ENCODE data around the gene CORO2A.
"Not testable (repeated sequence)": the region's sequence is repeated elsewhere in the genome, so short reads cannot be mapped to it uniquely, and the experiment has no call there.

The CORO2A gene

DNA sequence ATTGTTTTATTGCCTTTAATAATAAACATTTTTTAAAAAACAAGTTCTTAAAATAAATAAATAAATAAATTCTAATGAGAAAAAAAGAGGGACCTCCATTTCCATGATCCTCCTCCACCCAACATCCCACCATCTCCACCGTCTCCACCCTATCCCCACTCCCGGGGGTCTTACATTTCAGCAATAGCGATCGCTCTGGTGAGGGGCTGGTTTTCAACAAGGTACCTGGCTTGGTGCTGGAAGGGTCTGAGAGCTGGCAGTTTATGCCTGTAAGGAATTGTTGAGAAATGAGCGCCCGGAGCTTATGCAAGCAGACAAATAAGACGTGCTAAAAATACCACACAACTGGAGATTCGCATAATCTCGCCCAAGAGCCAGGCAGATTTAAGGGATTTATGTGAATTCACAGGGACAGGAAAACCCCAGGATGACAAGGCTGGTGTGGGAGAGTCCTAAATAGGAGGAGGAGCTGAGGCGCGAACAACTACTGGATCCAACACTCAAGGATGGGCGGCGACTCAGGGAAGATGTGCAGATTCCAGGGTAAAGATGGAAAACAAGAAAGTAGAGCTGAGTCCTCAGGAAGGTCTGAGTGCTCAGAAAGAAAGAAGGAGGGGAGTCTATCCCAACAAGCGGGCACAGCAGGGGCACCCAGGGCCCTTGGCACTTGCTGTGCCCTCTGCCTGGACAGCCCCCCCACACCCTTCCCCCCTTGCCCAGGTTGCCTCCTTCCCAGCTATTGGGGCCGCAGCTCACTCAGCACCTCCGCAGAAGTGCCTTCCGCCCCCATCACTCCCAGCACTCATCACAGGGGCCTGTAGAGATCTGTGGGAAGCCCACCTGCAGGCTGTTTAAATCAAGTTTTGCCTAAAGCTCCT is 100.5 kb downstream of the CORO2A start:
- TF ChIP-seq TAF1 (IDR thresholded peaks at IDR 0.05; ENCODE audit: low read depth, low read length) (no peak), POLR2AphosphoS5 (IDR thresholded peaks at IDR 0.05; ENCODE audit: low read depth, low read length) (no peak), PAX5 (IDR thresholded peaks at IDR 0.05; ENCODE audit: insufficient read depth, low read length, severe bottlenecking) (no peak), POU2F2 (IDR thresholded peaks at IDR 0.05; ENCODE audit: low read depth, low read length) (no peak), POLR2A (IDR thresholded peaks at IDR 0.05; ENCODE audit: low read depth, low read length) (no peak), SPI1 (IDR thresholded peaks at IDR 0.05; ENCODE audit: low read depth, low read length) (no peak)
- no peak for DNase-seq (ENCODE audit: insufficient read length, low spot score)
- no peak for FAIRE-seq

DNA sequence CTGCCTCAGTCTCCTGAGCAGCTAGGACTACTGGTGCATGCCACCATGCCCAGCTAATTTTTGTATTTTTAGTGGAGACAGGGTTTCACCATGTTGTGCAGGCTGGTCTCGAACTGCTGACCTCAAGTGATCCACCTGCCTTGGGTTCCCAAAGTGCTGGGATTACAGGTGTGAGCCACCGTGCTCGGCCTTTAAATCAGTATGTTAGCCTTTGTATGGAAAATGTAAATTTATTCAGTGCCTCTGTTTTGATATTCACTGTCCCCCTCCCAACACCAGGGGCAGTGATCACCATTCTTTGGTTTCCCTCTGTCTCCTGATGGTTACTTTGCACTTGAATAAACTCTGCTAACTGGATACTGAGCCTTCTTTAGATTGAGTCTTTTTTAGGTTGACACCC is 101.8 kb downstream of the CORO2A start:
- not testable (repeated sequence) for DNase-seq (ENCODE audit: insufficient read length, low spot score); FAIRE-seq

DNA sequence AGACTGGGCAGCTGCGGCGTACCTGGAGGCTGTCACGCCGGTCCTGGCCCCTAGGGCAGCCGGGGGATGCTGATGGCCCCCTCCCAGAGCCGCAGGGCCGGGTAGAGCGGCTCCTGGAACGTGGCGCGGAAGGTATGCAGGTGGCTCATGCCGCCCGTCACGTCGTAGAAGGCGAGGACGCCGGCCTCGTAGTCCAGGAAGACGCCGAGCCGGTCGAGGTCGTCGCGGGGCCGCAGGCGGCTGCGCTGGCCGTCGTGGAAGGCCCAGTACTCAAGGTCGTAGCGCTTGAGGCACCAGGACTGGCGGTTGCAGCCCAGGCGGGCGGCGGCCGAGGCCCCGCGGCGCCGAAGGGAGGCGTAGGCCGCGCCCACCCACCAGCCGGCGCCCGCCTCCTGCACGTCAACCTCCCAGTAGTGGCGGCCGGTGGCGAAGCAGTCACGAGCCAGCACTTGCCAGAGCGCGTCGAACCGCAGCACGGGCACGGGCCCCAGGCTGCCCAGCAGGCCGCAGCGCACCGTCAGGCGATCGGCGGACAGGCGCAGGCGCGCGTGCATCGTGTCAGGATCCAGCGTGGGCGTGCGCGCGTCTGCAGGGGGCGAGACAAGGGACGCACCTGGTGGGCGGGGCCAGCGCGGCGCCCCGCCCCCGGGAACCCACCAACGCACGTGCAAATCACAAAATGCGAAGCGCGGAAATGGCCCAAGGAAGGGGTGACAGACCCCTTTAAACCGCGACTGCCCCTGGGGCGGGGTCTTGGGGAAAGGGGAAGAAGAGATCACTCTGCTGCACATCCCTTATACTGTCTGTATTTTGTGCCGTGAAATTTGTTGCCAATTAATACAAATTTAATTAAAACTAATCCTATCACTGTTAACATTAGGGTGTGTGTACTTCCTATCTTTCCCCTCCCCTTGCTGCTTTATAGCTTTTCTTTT is 104.8 kb downstream of the CORO2A start:
- TF ChIP-seq SPI1 (IDR thresholded peaks at IDR 0.05; ENCODE audit: low read depth, low read length), result no peak
- DNase-seq (ENCODE audit: insufficient read length, low spot score), result no peak
- no peak for FAIRE-seq

DNA sequence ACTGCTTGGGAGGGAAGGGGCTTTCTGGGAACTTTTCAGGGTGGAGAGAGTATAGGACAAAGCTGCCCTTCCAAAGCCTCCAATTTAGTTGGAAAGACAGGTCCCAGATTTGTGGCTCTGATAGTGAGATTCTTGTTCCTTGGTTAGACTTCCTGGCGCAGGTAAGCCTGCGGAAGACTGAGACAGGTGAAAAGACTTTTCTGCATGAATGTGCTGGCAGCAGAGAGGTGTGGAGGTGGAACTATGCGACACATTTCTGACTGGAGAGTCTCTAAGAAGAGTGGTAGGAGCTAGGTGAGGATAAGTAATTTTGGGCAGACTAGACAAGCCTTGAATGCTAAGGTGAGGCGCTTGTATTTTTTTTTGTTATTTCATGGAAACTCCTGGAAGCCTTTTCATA is 106.0 kb downstream of the CORO2A start:
- TF ChIP-seq SPI1 (IDR thresholded peaks at IDR 0.05; ENCODE audit: low read depth, low read length), result no peak
- TF ChIP-seq POLR2AphosphoS5 (IDR thresholded peaks at IDR 0.05; ENCODE audit: low read depth, low read length), result no peak
- no peak for TF ChIP-seq POU2F2 (IDR thresholded peaks at IDR 0.05; ENCODE audit: low read depth, low read length)
- FAIRE-seq, result no peak
- no peak for DNase-seq (ENCODE audit: insufficient read length, low spot score)

DNA sequence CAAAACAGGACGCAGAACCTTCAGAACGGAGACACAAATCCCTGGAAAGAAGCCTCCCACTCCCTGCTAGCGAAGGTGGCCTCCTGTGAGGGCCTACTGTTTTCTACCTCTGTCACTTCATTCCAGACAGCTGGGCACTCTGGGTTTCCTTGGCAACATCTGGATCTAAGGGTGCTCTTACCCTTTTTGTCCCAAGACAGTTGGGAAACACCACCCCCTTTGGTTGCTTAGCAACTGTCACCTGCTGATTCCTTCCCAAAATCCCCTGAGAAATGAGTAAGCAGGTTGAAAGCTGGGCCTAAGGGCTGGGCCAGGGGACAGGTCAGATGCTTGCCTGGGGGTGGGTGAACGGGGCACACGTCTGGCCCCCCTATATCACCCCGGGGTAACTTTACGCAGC is 106.5 kb downstream of the CORO2A start:
- no peak for TF ChIP-seq POLR2A (IDR thresholded peaks at IDR 0.05; ENCODE audit: low read depth, low read length)
- no peak for TF ChIP-seq PAX5 (IDR thresholded peaks at IDR 0.05; ENCODE audit: insufficient read depth, low read length, severe bottlenecking)
- no peak for TF ChIP-seq POLR2AphosphoS5 (IDR thresholded peaks at IDR 0.05; ENCODE audit: low read depth, low read length)
- TF ChIP-seq POU2F2 (IDR thresholded peaks at IDR 0.05; ENCODE audit: low read depth, low read length), result no peak
- TF ChIP-seq TAF1 (IDR thresholded peaks at IDR 0.05; ENCODE audit: low read depth, low read length), result no peak
- no peak for TF ChIP-seq SPI1 (IDR thresholded peaks at IDR 0.05; ENCODE audit: low read depth, low read length)
- FAIRE-seq, result no peak
- no peak for DNase-seq (ENCODE audit: insufficient read length, low spot score)

DNA sequence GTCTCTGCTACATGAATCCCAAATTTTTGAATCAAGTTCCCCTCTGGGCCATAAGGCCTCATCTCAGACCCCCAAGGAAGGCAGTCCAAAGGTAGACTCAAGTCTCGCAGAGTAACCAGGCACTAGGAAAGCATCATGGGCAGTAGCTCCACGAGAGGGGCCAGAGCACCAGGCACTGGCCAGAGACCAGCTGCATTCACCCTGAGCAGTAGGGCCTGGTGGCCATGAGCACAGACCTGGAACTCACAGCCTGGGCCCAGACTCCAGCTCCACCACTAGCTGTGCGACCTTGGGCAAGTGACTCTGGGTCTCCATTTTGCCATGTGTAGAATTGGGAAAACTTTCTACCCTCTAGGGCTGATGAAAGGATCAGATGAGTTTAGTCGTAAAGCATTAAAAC is 107.4 kb downstream of the CORO2A start:
- FAIRE-seq (no peak), DNase-seq (ENCODE audit: insufficient read length, low spot score) (no peak)
- no peak for TF ChIP-seq POU2F2 (IDR thresholded peaks at IDR 0.05; ENCODE audit: low read depth, low read length)
- TF ChIP-seq SPI1 (IDR thresholded peaks at IDR 0.05; ENCODE audit: low read depth, low read length), result no peak
- no peak for TF ChIP-seq POLR2A (IDR thresholded peaks at IDR 0.05; ENCODE audit: low read depth, low read length)
- TF ChIP-seq TAF1 (IDR thresholded peaks at IDR 0.05; ENCODE audit: low read depth, low read length), result no peak
- no peak for TF ChIP-seq PAX5 (IDR thresholded peaks at IDR 0.05; ENCODE audit: insufficient read depth, low read length, severe bottlenecking)
- no peak for TF ChIP-seq POLR2AphosphoS5 (IDR thresholded peaks at IDR 0.05; ENCODE audit: low read depth, low read length)

DNA sequence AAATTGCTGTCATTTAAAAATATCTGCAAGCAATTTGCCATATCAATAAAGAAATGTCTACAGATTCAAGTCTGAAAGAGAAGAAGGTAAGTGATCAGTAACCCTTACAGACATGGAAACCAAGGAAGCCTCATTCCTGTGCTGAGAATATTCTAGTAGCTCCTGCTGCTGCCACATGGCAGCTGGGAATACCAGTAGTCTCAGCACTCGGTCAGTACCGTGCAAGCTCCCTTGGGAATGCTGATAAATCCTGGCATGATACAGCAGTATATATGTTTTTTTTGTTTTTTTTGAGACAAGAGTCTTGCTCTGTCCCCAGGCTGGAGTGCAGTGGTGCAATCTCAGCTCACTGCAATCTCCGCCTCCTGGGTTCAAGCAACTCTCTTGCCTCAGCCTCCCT is 108.0 kb downstream of the CORO2A start:
- FAIRE-seq (no peak), DNase-seq (ENCODE audit: insufficient read length, low spot score) (no peak)
- TF ChIP-seq PAX5 (IDR thresholded peaks at IDR 0.05; ENCODE audit: insufficient read depth, low read length, severe bottlenecking), result no peak

DNA sequence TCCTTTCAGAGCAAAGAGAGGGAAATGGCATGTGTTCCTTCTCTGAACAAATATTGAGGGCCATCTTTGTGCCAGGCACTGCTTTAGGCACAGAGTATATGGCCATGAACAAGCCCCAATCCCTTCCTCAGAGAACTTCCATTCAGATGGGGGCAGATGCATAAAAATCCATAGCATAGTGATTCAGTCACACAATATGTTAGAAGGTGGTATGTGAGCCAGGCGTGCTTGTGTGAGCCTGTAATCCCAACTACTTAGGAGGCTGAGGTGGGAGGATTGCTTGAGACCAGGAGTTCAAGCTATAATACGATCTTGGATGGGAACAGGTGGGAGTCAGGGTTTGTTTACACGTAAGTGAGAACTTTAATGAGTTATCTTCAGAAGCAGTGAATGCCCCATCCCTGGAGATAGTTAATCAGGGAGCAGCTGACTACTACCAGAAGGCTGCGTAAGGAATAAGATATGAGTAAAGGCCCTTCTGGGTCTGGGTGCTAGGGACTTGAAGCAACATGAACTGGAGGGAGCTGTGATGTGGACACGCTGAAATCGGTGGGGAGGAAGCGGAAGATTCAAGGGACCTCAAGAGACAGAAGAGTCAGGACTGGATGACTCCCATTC is 108.8 kb downstream of the CORO2A start:
- FAIRE-seq (peak; percentile 40), DNase-seq (ENCODE audit: insufficient read length, low spot score) (no peak)
- TF ChIP-seq SPI1 (IDR thresholded peaks at IDR 0.05; ENCODE audit: low read depth, low read length) (no peak), POLR2AphosphoS5 (IDR thresholded peaks at IDR 0.05; ENCODE audit: low read depth, low read length) (no peak), POLR2A (IDR thresholded peaks at IDR 0.05; ENCODE audit: low read depth, low read length) (no peak), POU2F2 (IDR thresholded peaks at IDR 0.05; ENCODE audit: low read depth, low read length) (no peak), TAF1 (IDR thresholded peaks at IDR 0.05; ENCODE audit: low read depth, low read length) (no peak), PAX5 (IDR thresholded peaks at IDR 0.05; ENCODE audit: insufficient read depth, low read length, severe bottlenecking) (no peak)

DNA sequence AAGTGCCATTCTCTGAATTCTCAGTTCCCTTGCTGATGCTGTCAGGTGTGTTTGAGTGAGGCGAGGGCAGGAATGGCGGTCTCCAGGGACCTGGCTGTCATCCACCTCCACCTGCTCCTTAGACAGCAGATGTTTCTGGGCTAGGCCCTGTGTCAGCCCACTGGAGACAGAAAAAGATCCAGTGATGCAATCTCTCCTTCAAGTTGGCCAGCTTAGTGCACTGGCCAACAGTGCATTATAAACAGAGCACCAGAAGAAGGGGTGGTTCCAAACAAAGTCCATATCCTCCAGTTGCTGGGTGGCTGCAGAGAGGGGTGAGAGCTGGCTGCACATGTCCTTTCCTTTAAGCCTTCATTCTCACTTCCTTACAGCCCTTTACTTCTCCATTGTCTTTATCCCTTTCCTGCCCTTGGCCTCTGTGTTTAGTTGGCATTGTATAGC is 109.4 kb downstream of the CORO2A start:
- FAIRE-seq, result no peak

More for the DNA sequence above, 109.4 kb downstream of the CORO2A start:
- DNase-seq (ENCODE audit: insufficient read length, low spot score), result no peak
- TF ChIP-seq POLR2A (IDR thresholded peaks at IDR 0.05; ENCODE audit: low read depth, low read length) (no peak), POU2F2 (IDR thresholded peaks at IDR 0.05; ENCODE audit: low read depth, low read length) (no peak), PAX5 (IDR thresholded peaks at IDR 0.05; ENCODE audit: insufficient read depth, low read length, severe bottlenecking) (no peak), SPI1 (IDR thresholded peaks at IDR 0.05; ENCODE audit: low read depth, low read length) (no peak), TAF1 (IDR thresholded peaks at IDR 0.05; ENCODE audit: low read depth, low read length) (no peak), POLR2AphosphoS5 (IDR thresholded peaks at IDR 0.05; ENCODE audit: low read depth, low read length) (no peak)
